DND-41 (cell line): ENCODE results near the gene POU6F2.

Experiments
- EZH2 ChIP-seq: IDR thresholded peaks from 3 replicates; pipeline ENCODE4 v1.6.1; 2012; ENCODE audit warnings: borderline replicate concordance, low read depth, mild to moderate bottlenecking, moderate library complexity, low read length, inconsistent platforms; ENCODE audit not compliant: severe bottlenecking
- TF ChIP-seq, protein P1 (sequence below): IDR thresholded peaks from 2 replicates; pipeline ENCODE4 v1.5.1; 2012; ENCODE audit warnings: borderline replicate concordance, low read length, moderate library complexity, mild to moderate bottlenecking; ENCODE audit not compliant: poor library complexity, severe bottlenecking; ENCODE audit errors: extremely low read depth

DNA sequence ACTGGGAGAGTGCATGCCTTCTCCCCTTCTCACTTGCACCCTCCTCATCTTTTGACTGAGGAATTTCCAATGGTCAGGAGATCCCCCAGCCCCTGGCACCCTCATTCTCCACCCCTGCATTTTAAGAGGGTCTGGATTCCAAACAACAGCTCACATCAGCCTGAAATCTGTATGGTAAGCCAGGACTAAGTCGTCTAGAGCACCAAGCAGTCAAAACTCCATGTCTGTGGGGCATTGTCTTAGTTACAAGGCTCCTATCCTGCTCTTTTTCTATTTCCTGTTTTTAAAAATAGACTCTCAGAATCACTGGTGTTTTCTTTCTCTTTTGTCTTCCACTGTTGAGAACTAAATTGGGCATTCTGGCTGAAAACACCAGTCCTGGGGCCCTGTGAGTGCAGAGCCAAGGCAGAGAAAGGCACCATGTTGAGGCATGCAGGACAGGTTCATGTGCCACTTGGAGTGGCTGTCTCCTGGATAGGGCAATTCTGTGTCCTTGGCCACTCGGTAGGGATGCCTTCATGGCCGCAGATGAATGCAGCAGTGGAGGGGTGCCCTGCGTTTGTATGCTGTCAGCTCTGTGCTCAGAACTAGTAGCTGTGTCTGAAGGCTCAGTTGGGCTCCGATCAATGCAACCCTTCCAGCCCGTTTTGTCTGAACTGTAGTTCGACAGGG, 371.9 kb downstream of the POU6F2 start:
- TF ChIP-seq, protein P1, sequence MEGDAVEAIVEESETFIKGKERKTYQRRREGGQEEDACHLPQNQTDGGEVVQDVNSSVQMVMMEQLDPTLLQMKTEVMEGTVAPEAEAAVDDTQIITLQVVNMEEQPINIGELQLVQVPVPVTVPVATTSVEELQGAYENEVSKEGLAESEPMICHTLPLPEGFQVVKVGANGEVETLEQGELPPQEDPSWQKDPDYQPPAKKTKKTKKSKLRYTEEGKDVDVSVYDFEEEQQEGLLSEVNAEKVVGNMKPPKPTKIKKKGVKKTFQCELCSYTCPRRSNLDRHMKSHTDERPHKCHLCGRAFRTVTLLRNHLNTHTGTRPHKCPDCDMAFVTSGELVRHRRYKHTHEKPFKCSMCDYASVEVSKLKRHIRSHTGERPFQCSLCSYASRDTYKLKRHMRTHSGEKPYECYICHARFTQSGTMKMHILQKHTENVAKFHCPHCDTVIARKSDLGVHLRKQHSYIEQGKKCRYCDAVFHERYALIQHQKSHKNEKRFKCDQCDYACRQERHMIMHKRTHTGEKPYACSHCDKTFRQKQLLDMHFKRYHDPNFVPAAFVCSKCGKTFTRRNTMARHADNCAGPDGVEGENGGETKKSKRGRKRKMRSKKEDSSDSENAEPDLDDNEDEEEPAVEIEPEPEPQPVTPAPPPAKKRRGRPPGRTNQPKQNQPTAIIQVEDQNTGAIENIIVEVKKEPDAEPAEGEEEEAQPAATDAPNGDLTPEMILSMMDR, result no peak
- no peak for TF ChIP-seq EZH2
